Inferior parietal cortex (tissue), 1 donor: Measurements from ENCODE around the gene GALNT2.

ENCODE experiments used
- DNase-seq: peaks from one replicate; pipeline ENCODE4 v3.0.0-alpha.2; 2016; ENCODE audit errors: extremely low spot score

GALNT2 gene

DNA sequence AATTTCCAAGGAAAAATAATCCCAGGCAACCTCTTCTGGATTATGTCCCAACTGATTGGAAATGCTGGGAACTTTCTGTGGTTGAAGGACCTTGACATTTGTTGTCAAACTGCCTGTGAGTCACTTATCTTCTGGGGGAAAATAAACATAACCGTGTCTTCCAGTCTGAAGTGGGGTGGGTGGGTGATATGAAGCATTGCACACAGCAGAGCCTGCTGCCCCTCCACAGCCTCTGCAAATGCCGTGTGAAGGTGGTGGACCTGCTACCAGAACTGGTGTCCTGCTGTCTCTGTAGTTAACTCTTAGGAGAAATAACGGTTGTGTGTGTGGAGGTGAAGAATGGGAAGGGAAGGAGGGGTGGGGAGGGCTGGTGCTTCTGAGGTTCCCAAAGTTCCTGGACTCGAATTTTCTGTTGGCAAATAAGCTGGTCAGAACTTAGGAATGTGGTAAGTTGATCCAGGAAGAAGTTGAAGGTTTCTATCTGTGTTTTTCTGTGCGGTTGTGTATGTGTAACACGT is 23.2 kb downstream of the GALNT2 start:
- DNase-seq: no peak

DNA sequence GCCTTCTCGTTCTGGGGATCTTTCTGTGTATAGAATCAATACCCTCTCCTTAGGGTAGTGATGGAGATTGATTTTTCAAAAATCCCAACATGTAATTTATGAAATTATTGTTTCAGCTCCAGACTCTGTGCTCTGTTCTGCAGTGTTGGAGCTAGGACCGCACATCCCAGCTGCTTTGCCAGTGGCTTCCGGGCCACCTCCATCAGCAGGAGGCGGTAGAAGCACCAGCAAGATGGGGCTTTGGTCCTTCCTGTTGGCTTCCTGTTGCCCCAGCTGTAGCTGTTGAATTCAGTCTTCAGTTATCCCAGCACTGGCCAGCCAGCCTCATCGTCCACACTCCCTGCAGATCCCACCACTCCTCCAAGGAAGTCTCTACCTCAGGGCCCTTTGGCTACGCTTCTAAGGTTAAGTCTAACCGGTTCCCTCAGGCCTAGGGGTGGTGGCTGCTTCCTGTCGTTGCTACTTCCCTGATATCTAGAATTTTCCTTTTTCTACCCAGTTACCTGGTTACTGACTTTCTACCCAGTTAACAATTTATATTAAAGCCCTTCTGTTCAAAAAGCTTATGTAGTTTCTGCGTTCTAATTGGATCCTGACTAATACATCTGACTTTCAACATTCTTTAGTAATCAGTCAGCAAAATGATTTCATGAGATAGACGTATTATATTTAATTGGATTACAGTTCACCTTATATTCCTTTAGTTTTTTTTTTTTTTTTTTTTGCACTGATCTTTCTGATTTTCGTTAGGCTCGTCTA is 24.6 kb downstream of the GALNT2 start:
- DNase-seq: no peak

DNA sequence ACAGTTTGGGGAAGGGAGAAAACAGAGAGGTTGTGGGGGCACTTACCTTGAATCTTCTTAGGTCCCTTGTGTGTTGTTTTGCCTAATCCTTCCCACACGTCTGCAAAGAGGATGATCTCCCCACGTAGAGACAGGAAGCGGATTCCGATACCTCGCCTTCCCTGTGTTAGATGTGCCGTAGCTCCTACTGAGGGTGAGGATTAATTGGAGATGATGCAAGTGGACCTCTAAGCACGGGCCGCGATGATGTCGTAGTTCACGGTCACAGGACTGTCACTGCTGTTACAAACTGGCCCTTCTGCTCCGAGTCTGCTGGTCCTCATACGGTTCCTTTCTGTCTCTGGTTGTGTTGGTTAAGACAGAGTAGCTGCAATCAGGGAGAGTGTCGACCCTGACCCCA is 27.7 kb downstream of the GALNT2 start:
- DNase-seq: no peak

DNA sequence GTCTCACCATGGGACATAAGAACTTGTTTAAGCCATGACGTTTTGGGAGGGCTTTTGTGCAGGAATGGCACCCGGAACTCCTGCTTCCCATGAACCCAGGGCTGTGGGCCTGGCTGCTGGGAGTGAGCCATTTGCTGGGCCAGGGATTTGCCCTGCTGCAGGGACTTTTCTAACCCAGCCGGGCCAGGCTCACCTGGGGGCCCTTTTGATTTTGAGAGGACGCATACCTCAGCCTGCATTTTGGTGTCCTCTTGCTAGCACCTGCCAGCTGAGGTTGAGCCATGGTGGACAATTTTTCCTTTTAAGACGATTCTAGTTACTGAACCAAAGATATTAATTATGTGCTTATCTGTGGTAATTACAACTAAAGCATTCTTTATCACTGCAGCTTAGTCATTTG is 28.9 kb downstream of the GALNT2 start:
- no peak for DNase-seq

DNA sequence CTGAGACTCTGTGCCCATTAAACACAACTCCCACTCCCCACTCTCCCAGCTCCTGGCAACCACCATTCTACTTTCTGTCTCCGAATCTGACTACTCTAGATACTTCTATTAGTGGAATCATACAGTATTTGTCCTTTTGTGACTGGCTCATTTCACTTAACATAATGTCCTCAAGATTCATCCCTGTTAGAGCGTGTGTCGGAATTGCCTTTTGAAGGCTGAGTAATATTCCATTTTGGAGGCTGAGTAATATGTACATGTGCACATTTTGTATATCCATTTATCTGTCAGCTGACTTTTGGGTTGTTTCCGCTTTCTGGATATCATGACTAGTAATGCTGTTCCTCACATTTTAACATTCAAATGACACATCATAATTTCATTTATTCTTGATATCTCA is 30.3 kb downstream of the GALNT2 start:
- no peak for DNase-seq

DNA sequence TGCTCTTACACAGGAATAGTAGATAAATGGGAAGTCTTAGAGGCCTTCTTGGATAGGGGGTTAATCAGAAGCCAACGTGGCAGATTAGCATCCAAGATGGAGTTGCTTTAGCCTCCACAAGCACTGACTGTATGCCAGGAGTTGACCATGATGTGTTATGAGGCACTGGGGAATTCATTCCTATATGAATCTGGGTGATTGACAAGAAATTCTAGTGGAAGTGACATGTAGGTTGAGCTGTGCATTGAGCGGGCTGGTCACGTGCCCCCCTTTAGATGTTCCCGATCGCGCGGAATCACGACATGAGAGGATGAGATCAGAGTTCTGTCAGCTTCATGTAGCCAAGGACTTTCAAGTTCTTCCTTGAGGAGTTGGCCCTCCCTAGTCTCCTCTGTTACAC is 31.7 kb downstream of the GALNT2 start:
- DNase-seq: no peak

DNA sequence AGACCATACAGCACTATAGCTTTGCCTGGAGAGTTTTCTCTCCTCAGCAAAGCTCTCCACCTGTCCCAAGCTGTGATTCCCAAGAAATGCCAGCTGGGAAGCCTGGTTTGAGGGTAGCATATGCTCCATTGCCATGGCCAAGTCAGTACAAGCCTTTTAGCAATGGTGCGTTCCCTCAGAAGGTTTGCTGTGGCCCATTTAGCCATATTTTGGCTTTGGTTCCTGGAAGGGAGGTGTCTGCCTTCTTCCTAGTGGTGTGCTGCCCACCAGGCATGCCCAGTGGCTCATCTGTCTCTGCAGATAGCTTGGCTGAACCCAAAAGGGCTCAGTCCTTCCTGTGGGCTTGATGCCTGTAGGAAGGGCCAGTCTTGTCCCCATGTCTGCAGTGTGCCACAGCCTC is 32.4 kb downstream of the GALNT2 start:
- no peak for DNase-seq

DNA sequence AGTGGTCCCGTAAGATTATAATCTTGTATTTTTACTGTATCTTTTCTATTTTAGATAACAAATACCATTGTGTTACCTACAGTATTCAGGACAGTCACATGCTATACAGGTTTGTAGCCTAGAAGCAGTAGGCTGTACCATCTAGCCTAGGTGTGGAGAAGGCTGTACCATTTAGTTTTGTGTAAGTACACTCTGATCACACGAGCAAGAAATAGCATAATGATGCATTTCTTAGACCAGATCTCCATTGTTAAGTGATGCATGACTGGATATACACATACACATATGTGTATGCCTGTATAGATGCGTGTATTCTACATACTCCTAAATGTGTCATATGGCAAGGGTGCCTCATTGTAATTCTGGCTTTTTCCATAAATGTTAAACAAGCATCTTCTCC is 33.9 kb downstream of the GALNT2 start:
- no peak for DNase-seq

DNA sequence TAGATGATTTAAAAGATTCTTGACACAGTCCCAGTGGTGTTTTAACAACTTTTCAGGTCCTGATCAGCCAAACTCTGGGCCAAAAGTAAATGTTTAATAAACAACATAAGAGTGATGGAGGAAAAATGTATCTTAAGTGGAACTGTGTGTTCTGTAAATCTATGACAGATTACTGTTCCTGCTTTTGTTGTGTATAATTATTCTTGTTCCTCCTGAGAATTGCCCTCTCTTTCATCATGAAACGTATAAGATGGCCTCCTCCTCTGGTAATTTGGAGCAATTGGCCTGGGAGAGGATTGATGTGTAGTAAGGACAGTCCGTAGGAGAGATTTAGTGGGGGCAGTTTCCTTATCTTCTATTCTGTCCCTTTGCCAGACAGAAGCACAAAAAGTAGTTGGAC is 34.5 kb downstream of the GALNT2 start:
- DNase-seq: no peak

DNA sequence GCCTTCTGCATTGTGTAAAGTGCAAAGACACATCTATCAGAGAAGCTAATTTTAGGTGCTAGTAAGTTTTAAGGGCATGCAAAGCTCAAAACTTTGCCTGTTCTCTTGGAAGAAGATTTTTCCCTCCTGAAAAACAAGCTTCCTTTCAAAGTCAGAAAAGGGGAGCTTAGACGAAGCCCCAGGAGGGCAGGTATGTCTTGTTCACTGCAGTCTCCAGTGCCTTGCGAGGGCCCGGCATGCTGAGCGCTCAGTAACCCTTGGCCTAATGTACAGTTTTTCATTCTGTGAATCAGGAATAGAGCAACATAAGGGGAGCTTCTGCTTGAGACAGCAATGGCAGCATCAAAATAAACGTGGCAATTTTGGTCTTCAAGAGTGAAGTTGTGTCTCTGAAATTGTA is 35.0 kb downstream of the GALNT2 start:
- no peak for DNase-seq

DNA sequence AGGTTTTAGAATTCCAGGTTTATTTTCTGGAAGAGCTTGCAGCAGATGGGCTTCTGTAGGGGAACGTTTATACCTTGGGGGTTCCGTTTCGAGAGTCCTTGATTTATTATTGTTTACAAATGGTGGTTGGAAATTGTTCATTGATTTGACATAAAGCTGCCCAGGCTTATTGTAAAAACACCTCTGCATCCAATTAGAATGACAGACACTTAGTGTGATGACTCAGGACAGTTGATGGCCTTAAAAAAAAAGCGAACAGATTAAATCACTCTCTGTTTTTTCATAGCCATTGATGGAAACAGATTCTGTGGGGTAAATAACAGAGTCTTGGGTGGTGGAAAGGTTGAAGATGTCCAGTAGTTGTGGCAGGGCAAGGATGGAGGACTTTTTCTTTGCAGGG is 35.4 kb downstream of the GALNT2 start:
- no peak for DNase-seq

DNA sequence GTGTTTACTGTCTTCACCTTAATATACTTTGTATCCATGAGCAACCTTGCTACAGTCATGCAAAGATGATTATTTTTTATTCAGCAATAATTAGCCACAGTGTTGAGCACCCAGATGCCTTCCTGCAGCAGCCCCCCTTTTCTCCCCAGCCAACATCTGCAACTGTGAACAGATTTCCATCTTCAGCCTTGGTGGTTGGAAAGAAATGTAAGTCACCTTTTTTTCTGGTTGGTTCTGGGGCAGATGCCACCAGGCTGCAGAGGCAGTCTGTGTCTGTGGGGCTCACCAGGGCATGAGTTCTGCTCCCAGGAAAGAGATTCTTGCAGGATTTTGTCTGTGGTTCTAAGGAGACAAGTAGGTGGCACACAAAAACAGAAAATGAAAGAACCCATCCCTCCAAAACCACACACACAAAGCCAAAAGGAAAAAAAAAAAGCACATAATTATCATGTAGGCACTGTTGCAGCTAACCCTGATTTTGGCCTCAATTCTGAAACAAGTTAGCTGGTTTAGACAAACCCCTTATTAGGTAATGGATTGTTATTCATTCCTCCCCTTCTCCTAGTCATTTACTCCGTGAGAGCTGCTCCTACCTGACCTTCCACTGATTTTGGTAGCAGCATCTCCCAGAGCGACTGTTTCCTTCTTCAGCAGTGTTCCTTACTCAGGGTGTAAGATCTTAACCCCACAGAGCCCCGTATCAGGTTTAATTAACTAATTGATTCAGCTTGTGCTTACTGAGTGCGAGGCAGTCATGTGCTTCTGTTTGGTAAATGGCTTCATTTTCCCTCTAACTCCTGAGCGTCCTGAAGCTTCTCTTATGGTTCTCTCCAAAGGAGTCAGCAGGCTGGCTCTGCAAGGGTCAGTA is 36.5 kb downstream of the GALNT2 start:
- no peak for DNase-seq

DNA sequence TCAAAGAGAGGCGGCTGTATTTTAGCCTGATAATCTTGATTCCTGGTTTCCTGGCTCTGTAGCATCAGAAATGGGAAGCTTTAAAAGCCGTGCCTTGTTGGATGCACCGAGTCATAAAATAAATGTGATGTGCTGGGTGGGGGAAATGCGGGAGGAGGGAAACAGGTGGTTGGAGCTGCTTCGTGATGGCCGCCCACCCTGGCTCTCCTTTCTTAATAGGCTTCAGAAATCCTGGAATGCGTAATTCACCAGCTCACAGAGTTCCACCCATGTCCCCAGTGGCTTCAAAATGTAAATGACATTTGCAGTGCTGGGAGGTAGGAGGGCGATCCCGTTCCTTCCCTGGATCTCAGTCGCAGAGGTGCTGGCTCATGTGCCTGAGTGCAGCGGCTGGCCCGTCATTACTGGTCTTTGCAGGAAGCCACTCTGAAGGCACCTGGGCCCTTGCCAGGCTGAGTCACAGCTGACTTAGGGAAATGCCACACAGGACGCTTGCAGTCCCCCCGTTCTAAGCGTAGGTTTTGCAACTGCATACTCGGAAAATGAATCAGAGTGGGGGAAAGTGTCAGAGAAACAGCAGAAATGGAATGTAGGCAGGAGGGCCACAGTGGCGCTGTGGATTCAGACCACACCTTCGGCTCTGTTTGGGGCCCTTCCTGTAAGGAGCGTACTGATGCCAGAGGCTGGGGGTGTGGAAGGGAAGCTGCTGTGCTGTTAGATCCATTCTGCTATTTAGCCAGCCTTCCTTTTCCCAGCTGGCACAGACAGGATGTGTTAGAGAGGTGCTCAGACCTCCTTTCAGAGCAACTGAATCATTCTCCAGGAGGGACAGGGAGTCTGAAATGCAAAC is 37.6 kb downstream of the GALNT2 start:
- DNase-seq: peak; percentile 68

DNA sequence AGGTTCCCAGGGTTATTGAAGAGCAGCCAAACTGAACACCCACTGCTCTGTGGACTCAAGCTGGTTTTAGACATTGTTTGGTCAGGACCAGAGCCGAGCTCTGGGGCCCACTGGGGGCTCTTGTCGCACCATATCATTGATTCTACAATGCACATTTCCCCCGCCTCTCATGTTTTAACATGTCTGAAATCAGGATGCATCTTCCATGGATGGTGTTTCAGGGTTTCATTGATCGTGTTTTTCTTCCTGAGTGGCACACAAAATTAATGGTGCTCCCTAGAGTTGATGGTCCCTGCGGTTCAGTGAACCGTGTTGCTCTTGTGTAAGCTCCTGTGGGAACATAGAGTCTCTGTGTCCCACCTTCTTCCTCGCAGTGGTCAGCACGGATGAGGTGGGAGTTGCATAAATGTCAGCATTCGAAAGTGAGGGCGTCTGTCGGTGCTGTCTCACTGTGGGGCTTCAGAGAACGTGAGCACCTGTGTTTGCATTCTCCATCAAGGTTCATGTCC is 38.3 kb downstream of the GALNT2 start:
- DNase-seq: no peak

DNA sequence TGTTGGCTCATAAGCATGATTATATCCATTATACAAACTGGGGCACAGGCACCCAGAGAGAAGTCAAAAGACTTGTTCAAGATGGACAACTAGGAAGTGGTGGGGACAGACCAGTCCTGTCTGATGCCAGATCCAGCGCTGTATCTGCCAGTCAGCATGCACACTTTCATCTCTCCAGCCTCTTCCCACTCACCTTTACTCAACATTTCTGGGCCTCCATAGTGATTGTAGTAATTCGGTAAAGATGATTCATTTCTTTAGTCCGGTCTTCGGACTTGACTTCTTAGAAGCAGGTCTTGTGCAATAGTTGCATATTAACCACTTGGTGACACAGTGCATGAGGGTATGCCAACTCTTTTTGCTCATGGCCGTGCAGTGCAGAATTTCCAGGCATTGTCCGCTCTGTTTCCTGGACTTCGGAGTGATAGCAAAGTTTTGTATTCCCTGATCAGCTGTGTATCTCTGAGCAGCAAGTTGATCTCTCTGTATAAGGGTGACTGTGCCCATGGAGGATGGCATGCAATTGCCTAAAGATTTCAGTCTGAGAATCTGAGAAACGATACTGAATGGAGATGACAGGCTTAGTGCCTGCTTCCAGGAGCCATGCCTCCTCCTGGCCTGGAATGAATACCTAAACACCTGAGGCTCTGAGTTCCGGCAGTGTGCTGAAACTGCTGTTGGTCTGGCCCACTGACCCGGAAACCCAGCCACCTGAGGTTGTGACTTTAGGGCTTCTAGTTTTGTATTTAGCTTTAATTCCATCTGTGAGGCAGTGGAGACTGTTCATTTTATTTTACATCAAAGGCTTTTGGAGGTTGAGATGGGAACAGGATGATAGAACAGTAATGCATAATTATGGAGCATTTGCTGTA is 39.0 kb downstream of the GALNT2 start:
- no peak for DNase-seq

DNA sequence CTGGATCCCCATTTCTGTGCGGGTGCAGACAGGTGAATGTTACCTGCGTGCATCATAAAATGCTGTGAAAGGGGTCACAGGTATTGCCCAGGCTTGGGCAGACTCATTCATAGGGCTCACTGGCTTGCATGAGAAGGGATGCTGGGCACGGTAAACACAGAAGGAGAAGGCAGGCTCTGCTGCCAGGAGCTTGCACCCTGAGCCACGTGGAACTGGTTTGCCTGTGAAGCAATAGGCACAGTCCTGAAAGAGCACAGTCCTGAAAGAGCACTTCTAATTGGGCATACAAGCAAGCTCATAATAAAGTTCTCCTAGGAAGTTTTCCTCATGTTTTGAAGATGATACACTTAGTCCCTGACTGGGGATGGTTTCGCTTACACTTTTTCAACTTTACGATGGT is 40.9 kb downstream of the GALNT2 start:
- DNase-seq: no peak

DNA sequence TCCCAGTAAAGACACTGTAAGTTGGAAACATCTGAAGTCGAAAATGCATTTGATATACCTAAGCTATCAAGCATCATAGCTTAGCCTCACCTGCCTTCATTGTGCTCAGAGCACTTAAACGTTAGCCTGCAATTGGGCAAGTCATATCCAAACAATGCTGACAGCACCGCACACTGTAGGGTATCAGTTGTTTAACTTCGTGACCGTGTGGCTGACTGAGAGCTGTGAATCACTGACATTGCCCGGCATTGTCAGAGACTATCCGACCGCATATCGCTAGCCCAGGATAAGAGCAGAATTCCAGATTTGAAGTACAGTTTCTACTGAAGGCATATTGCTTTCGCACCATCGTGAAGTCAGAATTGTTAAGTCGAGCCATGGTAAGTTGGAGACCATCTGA is 41.5 kb downstream of the GALNT2 start:
- no peak for DNase-seq

DNA sequence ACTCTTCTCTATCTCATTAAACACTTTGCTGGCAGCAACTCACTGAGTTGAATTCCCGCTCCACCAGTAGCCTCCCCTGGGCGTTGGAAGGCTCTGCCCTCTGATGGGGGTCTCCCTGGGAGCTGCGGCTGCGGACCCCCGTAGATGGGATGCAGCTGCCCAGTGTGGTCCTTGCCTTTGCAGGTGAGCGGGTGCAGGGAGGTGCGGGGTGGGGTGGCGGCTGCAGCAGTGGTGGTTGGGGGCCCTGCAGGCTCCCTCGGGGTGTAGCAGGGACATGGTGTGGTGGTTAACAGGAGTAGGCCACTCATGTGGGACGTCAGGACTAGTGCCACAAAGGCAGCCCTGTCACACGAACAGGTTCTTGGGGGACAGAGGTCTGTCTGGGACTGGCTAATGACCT is 42.0 kb downstream of the GALNT2 start:
- no peak for DNase-seq

DNA sequence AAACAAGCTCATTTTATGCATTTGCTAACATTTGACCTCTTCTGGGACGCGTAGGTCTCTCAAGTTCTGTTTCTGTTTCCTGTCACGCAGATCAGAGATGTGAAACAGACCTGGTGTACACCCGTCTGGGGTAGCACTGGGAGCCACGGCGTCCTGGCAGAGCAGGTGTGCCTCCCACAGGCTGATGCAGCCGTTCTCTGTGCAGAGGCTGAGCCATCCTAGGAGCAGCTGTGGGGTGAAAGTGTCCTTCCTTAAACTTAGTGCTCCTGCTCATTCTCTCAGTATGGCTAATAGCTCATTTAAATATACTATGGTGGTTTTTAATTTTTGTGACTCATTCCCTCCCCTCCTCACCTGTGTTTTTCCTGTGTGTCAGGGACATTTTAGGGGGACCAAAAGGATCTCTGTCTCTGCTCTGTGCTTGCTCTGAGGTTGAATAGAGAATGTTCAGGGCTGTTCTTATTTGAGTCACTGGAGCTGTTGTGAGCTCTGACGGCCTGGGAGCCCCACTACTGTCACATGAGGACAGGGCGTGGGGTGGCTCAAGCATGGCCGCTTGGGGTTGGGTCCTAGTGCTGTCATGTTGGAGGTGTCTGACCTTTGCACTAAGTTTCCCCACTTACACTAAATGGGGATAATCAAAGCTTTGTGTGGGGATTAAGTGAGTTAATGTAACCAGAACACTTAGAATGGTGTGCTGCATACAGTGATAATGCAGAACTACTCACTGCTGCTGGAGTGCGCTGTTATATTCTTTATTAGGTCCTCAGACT is 43.0 kb downstream of the GALNT2 start:
- no peak for DNase-seq

DNA sequence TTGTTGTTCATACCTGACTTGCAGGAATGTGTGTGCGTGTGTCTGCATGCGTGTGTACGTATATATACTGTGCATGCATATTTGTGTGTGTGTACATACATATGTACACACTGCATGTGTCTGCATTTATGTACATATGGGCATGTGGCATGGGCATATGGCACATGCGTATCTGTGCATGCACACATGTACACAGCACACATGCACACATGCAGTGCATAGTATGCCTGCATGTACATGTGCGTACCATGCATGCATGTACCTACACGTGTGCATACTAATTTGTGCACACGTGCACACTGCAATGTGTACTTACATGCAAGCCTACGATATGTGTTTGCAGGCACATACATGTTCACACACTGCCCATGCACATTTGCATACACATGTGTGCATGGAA is 43.9 kb downstream of the GALNT2 start:
- no peak for DNase-seq
